Stimulated activated CD4-positive, alpha-beta T cell treated with anti-CD3 and anti-CD28 coated beads, Interleukin-1b, Interleukin-23, amount 100 ng/mL, for 48 hours (primary cell): Measurements from ENCODE around the gene HS3ST5.
"Not testable (repeated sequence)": the region's sequence is repeated elsewhere in the genome, so short reads cannot be mapped to it uniquely, and the experiment has no call there.

Source experiments
- DNase-seq: peaks from one replicate; pipeline ENCODE4 v3.0.0-alpha.2; 2020

HS3ST5 gene

DNA sequence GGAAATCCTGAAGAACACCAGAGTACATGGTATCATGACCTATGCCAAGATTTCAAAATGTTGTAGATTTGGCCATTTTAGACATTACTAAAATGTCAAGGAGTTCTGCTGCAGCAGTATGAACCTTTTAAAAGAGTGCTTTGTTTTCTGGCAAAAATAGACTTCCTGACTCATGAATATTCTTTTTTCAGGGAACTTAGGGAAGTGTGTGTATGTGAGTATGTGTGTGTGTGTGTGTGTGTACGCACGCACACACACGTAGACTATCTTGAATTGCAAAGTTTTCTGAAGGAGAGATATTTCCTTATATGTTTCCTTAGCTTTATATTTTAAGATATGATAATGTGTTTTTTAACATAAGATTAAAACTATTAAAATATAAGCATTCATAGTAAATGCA lies 161.2 kb downstream of the HS3ST5 start:
- no peak for DNase-seq

DNA sequence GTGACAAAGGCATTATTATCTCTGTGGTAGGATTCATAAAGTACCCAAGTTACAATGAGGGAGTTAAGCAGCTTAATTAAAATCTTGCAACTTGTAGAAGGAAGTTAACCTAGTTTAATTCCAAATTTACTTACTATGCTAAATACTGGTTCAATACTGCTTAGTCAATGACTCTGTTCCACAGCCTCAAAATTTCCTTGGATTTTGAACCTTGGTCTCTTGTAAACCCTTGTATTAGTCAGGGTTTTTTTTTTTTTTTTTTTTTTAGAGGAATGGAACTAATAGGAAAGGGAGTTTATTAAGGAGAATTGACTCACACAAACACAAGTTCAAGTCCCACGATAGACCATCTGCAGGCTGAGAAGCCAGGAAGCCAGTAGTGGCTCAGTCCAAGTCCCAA lies 163.4 kb downstream of the HS3ST5 start:
- DNase-seq = no peak

DNA sequence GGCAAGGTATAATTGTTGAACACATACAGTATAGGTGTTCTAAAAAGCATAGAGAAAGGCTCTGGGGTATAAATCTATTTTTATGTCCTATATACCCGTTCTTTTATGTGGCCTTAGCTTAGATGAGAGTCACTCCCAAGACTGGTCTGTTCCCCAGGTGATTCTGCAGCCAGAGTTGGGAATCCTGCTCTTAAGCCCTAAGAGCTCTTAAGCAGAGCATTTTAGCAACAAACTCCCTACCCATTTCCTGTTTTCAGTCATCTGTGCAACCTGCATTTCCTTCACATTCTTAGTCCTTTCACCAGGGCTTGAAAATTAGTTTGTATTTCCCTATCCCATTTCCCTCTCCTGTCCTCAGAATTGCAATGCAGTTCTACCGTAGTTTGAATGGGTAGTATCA lies 166.1 kb downstream of the HS3ST5 start:
- no peak for DNase-seq

DNA sequence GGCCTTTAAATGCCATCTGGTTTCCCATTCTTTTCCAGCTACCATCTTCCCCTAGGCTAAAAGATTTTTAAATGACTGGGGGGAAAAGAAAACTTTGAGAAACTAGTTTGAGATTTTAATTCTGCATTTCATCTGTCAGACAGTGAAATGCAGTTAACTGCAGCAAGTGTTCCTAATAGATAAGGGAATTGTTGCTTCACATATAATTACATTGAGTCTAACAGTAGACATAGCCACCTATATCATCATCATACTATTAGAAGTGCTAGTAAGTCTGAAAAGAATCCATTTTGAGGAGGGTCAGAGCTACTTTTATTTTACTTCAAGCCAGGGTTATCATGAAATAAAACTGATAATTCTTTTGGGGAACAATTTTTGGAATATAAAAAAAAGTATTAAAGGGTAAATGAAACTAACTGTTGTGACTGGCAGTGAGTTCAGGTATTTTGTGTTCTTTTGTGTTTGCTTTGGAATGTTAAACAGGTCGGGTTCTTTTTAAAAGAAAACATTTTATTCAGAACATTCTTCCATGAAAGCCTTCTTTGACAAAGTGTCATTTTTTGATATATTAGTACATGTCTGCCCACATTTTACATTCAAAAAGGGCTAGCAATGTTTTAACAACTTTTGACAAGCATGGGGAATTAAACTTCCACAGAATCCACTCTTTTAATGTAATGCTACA lies 170.1 kb downstream of the HS3ST5 start:
- DNase-seq = no peak

DNA sequence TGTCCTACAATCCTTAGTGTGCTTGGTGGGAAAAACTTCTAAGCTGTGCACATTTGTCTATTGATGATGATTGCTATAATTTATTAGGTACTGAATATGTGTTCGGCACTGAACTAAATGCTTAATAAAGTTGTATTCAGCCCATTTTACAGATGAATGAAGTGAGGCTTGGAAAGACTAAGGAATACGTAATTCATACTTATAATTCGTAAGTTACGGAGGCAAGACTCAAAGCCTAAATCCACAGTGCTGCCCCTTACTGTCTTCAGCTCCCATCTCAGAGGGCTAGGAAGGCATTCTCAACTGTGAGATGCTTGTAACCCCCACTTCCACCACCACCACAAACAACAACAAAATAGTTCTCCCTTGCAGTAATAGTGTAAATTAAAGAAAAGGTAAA lies 171.3 kb downstream of the HS3ST5 start:
- no peak for DNase-seq

DNA sequence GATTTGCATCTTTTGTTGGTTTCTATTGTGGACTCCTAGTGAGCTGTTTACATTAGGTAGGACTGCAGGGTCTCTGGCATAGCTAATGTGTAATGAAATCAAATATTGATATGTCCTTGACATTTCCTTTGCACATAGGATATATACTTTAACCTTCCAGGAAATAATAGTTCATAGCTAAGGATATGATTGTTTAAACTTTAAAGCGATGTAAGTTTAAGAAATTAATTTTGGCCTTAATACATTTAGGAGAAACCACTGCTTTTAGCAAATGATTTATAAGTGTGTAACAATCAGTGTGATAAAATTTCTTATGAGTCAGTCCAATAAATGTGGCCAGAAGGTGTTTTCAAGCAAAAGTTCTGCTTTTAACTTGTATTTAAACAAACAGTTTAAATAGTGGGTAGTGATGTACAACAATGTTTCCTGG lies 171.8 kb downstream of the HS3ST5 start:
- DNase-seq = no peak

DNA sequence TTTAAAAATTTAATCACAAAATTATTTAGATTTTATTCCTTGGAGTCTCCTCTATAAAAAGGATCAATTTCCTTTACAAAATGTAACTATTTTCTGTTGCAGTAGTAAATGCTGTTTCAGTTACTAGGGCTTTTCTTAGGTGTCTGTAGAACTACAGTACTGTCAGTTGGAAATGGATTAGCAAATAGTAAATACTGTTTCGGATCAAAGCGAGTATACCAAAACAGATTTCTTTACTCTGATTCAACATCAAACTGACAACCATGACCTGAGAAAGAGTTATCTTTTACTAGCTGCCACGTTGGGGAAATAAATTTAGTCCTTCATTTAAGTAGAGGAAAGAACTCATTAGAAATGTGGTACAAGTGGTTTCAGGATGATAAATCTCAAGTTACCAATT lies 172.5 kb downstream of the HS3ST5 start:
- no peak for DNase-seq

DNA sequence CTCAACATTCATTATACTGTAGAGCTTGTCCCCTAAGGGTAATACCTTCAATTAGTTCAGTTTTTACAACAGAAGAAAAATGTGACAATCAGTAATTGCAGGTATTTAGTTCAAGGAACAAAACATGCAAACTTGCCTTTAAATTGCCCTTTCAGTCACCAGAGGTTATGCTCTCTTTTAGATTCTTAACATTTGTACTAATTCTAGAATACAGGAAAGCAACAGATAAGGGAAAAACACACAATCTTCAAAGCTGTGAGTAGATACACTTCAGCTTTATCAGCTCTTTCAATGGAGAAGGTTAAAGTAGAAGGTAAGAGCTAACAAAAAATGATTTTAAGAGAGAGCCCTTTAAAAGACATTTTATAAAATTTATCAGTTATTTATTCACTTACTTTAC lies 173.1 kb downstream of the HS3ST5 start:
- DNase-seq = no peak

DNA sequence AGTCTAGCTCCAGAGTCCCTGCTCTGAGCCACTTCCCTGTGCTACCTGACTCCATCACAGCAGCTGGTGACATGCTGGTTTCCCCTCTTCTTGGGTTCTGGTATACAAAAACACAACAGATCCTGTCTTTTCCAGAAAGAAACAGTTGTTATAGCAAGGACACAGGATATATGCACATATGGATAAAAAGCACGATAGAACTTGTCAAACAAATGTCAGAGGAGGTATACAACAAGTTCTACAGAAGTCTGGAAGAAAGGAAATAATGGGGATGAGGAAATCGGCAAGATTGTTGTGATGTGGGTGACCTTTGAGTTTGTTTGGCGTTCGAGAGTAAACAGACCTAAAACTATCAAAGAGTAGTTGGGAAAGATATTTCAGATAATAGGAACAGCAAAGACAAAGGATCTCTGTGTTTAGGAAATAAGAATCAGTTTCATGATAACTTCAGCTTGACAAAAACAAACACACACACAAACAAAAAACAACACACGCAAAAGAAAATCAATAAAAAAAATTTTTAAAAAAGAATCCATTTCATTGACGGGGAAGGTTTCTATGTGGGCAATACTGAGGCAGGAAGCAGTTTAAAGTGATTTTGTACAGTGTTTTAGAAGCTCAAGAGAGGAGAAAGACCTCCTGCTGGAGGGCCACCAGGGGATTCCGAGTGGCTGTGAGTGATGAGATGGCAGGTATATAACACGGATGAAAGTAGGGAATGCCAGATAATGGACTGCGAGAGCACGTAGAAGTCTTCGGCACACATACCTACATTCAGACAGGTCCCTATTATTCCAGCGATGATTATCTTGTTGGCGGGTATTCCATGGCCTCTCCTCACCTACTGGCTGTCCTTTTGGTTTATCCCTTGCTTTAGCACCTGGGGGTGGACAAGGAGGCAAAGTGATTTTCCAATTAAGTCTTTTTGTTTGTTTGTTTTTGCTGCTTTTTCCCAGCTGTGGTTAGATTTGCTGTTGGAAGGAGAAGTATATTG lies 174.9 kb downstream of the HS3ST5 start:
- DNase-seq = no peak

DNA sequence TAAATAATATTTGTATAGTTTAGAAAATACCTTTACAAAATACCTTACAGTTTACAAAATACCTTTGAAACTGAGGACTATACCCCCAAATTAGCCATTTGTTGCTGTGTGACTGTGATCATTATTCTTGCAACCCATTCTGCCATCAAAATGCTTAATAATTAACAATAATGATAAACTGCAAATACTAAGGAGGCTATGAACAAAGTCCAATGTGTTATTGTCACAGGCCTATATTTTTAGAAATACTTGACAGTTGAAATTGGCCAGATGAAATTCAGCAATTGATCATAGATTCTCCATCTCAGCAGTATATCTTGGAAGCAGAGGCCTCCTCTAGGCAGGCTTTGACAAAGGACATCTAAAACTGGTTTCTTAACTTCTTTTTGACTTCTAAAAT lies 178.6 kb downstream of the HS3ST5 start:
- no peak for DNase-seq

DNA sequence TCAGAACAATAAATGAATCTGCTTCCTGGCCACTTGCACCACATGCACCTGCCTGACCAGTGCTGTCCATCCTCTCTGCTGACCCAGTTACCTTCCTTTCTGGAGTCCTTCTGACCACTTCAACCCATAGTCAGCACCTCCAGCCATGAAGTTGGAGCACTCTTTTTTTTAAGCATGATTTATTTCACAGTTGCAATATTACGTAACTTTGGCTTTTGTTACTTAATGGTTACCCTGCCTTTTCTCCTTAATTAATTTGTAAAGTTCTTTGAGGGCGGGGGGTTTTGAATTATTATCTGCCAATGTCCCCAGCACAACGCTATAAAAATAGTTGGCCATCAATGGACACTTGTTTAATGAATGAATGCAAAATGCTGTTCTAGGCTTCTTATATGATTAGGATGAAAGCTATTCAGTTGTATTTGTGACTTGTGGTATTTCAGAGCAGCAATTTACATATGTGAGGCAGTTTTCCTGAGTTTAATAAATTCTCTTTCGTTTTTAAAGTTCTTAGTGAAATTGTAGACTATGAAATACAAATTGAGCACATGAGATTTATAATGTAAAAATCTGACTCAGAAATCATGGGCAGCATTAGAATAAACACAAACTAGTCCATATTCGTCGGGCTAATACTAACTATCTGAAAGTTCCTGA lies 180.0 kb downstream of the HS3ST5 start:
- no peak for DNase-seq

DNA sequence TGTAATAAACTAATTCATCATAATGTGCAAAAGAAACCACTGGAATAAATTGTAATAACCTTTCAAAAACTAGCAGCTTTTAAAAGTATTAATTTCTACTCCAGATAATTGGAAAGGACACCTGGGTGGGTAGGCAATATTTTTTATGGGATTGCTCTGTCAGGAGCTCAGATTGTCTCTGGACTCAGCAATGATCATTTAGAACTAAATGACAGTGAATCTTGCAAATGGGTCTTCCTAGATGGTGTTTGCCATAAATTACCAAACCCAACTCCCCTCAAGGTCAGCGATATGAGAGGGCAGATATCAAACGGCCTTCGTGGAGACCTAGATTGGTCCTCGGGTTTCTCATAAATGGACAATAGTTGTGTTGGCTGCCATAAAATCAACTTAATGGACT lies 181.9 kb downstream of the HS3ST5 start:
- no peak for DNase-seq

DNA sequence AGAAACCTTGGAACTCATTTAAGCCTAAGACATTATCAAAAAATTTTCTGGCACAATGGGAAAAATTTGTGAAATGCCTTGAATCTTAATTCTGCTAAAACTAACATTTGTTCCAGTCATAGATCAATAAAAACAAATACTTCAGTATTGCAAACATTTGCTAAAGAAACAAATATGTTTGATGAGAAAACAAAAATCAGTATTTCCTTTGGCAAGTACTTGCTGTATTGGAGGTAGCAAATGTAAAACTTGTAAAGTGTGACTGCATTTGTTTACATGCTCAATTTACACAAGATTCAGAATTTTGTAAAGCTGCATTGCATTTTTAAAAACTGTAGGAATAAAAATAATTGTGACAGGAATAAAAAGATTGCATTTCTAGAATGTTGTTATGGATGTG lies 183.1 kb downstream of the HS3ST5 start:
- DNase-seq = no peak

DNA sequence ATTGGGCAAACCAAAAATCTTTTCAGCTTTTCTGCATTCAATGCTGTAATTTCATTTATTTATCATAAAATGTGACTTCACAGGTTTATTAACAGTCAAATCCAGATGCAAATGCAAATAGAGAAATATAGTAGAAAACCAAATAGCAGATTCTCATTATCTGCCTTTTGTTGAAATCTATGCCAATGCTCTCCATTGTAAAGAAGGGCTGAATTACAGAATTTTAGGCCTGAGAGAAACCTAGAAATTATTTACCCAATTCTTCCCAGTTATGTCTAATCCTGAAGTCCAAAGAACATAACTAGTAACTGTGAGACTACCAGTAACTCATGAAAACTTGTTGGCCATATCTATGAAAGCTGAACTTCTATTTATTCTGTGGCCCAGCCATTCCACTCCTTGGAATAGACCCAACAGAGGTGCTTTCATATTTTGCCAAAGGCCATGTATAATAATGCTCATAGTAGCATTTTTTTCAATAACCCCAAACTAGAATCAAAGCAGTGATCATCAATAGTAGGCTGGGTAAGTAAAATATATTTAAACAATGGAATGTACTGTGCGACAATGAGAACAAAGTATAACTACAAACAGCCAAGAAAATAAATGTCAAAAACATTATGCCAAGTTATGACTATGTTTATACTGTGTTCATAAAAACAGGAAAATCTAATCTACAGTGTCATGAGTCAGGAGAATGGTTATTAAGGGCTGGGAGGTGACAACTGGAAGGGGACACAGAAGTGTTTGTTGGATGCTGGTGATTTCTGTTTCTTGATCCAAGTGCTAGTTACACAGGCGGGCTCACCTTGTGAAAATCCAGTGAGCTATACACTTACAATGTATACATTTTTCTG lies 183.8 kb downstream of the HS3ST5 start:
- DNase-seq = no peak

DNA sequence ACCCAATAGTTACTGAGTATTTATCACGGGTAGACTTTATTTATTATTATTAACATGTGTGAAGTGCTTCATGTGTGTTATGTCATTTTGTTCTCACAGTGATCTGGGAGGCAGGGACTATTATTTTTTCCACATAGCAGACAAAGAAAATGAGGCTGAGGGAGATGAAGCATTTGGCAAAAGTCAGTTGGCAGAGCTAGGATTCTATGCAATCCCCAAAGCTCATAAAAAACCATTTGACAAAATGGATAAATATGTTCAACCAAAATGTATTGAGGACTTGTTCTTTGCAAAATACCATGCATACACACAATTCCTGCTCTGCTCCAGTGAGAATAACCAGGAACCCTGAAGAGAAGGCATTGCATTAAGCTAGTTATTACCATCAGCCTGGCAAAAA lies 184.4 kb downstream of the HS3ST5 start:
- no peak for DNase-seq

DNA sequence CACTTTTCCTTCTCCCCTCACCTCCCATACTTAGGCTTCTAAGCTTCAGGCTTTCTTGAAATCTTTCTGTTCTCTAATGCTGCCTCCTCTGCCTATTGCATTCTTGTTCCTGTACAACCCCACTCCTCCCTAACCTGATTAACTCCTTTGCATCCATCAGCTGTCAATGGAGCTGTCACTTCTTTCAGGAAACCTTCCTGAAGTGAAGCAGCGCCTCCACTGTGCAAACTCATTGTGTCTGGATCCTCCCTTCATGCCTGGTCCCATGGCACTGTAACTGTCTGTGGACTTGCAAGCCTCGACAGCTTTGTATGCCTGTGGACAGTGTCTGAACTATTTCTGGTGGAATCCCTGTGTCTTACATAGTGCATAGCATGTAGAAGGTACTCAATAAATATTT lies 185.0 kb downstream of the HS3ST5 start:
- DNase-seq = no peak

DNA sequence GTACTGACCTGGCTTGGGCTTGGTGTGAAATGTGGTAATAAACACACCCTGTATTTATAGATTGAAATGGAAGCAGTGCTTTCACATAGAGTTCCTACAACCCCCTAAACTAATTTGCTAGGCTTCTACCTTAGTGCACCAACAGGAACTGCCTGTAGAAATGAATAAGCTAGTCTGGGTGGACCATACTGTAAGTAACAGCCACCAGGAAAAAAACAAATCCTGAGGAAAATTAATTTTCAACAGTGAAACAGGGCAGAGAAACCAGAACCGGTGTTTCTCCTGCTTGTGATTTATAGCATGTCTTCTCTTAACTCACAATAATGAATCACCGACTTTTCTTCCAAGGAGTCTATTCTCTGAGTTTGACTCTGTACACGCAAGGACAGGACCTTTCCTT lies 187.1 kb downstream of the HS3ST5 start:
- no peak for DNase-seq

DNA sequence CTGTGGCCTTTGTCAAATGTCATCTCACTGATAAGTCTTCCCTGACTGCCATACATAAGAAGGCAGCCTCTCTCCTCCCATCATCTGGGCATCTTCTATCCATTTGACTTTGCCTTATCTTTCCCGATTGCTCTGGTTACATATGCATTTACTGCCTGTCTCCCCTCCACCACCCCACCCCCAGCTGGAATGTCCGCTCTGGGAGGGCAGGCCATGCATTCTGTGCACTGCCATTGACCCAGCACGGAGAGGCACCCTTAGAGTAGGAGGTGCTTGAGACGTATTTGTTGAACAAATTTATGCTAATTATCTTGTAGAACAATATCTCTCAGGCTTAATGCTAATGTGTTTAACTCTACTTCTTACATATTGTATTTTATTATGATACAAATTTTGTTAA lies 188.0 kb downstream of the HS3ST5 start:
- no peak for DNase-seq

DNA sequence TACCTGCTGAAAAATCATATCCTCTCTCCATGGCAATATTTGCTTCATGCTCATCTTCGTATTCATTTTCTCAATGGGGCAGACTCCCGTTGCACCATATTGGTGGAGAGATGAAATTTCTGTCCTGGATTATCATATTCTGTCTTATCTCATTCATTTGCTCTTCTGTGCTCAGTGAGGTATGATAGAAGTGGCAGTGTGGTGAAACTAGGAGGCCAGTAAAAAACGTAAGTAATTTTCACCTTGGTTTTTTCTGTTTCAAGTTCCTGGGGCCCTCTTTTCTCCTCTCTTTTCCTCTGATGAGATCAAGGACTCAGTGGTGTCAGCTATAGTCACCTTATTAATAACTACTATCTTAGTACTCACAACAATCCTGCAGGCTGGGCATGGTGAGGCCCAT lies 189.4 kb downstream of the HS3ST5 start:
- no peak for DNase-seq

DNA sequence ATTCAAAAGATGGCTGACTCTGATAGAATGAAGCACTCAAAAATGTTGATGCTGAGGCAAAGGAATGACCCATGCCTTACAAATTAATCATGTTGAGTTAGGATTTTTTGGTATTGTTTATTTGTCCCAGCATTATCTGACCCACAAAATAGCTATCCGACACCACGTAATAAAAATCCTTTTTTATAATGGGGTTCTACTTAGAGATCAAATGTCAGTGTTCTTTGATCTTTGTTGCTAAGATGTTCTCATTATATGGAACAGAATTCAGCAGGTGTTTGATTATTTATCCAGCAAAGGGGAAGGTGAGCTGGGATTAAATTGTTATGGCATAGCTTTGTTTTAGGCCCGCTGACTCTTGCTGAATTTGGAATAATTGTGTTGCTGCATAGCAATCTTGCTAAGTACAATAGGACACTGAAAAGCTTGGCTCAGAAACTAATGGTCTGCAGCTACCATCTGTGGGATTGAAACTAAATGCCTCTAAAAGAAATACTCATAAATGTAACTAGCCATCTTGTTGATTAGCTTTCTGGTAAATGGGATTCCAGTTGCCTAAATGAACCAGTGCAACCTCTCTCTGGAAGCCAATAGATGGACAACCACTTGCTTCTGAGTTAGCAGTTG lies 191.6 kb downstream of the HS3ST5 start:
- DNase-seq = no peak

DNA sequence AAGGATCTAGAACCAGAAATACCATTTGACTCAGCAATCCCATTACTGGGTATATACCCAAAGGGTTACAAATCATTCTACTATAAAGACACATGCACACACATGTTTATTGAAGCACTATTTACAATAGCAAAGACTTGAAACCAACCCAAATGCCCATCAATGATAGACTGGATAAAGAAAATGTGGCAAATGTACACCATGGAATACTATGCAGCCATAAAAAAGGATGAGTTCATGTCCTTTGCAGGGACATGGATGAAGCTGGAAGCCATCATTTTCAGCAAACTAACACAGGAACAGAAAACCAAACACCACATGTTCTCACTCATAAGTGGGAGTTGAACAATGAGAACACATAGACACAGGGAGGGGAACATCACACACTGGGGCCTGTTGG lies 193.6 kb downstream of the HS3ST5 start:
- DNase-seq = not testable (repeated sequence)
